ENCODE measurements around the gene GATD1.
A peak's percentile ranks its signal among the peaks of the same experiment; 100 is the strongest.

Gene GATD1

DNA sequence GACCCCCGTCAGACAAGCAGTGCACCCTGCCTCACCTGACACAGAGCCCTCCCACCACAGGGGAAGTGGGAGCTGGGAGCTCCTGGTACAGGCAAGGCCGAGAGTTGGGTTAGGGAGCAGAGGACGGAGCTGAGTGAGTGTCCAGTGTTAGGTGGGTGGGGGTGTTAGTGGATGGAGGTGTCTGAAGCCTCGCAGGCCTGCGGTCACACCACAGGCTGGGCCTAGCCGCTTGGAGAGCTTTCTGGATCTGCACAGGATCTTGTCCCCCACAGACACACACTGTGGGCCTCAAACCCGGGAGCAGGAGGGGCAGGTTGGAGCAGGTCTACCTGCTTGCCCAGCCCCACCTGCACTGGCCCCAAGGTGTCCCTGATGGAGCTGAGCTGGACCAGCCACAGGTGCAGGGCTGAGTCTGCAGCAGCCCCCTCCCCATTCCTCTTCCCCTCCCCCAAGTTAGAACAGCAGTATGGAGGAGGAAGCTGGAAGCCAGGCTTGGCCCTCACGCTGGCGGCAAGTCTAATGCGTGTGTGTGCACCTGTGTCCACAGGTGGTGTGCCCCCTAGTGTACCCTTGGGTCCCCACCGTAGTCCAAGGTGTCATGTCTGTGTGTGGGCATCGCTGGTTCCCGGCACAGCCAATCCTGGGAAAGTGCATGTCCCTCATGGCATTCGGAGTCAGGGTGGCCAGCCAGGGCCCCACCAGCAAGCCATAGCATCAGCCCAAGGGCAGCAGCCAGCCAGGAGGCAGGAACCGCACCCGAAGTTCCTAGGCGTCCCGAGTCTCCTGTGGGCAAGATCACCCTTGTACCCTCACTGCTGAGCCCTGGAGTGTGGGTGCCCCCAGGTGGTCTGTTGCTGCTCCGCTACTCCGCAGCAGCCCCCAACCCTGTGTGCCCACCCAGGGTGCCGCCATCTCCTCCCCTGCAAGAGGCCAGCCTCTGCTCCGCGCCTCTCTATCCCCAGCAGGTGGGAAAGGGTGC, 2.0 kb upstream of the GATD1 start:
- DNase-seq (ENCODE audit: low spot score), result no peak

DNA sequence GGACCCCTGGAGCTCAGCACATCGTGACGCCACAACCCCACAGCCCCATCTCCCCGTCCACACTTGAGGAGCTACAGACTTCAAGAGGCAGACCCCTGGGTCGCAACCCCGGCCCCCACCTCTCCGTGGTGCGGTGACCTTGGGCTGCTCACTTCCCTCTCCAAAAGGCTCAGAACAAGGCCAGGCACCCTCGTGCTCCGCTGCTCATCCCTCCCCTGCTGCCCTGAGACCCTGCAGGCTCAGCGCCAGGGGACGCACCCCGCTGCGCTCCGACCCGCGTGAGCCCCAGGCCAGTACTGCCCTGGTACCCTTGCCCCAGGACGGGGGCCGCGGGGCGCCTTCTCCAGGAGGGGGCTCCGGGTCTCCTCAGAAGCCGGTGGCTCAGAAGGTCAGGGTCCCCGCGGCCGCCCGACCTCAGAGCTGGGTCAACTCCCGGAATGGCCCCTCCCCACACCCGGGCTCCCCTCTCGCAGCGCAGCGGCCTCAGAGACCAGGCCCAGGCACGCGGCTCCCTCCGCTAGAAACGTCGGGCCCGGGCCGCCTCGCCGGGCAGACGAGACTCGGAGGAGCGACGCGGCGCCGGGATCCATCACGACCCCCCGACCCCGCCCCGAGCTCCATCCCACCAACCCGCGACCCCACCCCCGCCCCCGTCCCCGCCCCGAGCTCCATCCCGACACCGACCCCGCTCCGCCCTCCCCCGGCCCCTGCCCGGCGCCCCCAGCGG, 563 bp downstream of the GATD1 start:
- DNase-seq (ENCODE audit: low spot score), result no peak

- no peak for DNase-seq (ENCODE audit: low spot score)
Observed at GRCh38 chr11:776263-776560, 1.1 kb downstream of the GATD1 start.

GRCh38 chr11:774873-775592, 2.3 kb downstream of the GATD1 start:
- DNase-seq (ENCODE audit: low spot score), result no peak

DNA sequence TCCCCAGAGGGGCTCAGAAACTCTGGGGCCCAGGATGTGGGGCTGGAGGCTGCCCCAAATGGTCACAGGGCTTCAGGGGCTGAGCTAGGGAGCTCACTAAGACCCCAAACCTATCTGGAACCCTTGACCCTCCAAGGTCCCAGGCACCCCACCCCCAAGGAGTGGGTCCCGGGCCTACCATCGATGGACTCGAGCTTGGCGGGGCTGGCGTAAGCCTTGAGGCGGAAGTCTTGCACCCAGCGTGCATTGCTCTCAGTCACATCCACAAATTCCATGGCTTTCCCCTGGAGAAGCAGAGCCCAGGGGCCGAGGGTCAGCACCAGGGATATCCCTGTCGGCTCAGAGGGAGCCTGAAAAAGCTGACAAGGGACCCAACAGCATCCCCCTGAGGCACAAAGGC, 3.5 kb downstream of the GATD1 start:
- no peak for DNase-seq (ENCODE audit: low spot score)

DNA sequence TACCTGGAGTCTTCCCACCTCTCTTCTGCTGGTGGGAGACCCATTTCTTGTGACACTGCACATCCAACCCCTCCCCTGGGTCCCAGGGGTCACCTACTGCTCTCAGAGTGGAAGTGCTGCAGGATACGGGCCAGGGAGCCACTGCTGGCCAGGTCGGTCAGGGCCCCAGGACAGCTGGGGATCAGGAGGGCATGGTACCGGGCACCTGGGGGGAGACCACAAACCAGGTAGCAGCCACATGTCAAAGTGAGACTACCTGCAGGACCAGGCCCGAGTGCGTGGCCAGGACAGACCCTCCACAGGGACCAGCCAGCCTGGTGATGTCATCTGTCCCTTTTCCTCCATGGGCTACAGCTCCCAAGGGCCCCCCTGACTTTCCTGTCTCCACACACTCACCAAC, 3.9 kb downstream of the GATD1 start:
- no peak for DNase-seq (ENCODE audit: low spot score)

- DNase-seq (ENCODE audit: low spot score), result no peak
Observed at GRCh38 chr11:772429-773390, 4.6 kb downstream of the GATD1 start.

- no peak for DNase-seq (ENCODE audit: low spot score)
Observed at GRCh38 chr11:771617-772204, 5.6 kb downstream of the GATD1 start.

DNA sequence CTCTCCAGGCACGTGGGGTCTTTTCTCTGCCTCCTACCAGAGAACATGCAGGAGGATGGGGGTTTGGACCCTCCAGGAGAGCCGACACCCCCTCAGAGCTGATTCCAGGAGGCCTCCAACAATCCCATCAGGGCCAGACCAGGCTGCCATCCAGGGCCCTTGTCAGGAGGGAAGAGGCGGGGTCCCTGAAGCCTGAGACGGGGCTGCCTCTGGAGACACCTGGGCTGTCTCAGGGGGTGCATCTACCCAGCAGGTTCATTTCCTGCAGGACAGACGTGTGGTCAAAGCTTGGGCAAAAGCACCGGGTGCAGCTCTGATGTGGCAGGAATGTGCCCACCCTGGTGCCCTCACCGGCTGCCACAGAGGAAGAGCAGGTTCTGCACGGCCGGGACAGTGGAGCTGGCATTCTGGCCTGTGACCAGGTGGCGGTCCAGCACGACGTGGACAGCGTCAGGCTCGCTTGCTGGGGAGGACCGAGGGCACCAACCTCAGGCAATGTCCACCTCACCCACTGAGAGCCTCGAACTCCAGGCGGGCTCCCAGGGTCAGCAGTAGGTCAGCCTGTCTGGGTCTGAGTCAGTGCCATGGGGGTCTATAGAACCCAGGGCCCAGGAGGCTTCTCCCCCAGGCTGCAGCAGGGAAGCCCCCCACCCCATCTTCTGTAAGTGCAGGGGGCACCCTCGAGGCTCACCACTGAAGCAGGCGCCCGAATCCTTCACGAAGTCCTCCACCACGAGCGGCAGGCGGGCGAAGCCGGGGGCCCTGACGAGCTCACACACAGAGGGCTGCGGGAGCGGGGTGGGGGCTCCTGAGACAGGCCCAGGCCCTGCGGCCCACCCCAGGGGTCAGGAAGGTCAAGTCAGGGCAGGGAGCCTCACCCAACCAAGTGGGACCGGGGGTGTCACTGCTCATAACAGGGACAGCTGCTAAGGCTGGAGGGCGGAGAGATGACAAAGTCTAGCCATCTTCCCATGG, 6.4 kb downstream of the GATD1 start:
- no peak for DNase-seq (ENCODE audit: low spot score)

DNA sequence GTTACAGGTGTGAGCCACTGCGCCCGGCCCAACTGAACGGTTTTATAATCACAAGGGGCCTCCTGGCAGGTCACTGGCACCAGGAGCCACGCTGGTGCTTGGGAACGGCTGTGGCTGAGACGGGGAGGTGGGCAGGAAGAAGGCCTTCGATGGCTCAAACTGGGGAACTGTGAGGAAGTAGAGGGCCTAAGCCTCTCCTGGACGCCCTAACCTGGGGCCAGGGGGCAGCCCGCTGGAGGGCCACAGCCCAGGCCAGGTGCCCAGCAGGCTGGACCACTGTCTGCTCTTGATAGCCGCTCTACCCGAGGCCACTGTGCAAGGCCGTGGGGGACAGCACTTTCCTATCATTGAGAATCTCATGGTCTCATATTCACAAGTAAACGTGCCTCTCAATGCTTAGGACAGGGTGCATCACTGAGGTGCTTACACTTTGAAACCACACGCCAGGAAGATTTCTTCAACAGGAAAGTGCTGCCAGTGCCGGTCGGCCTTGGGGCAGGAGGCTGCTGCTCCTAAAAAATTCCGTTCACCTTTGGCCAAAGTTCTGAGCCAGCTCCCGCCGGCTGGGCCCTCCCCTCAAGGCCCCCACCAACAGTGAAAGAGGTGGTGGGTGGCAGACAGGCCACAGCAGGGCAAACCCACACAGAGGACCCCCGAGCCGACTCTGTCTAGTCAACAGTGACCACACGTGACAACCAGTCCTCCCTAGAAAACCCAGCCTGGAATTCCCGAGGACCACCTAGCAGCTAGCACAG, 7.2 kb downstream of the GATD1 start:
- no peak for DNase-seq (ENCODE audit: low spot score)

- no peak for DNase-seq (ENCODE audit: low spot score)
Observed at GRCh38 chr11:767238-767637, 10.0 kb downstream of the GATD1 start.

DNA sequence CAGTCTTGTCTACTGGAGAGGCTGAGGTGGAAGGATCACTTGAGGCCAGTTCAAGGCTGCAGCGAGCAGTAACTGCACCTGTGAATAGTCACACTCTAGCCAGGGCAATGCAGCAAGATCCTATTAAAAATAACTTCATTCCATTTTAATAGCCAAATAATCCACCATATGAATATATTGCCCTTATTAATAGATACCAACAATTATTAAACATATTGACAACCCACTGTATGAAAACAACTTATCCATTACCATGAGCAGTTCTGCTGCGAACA, 10.4 kb downstream of the GATD1 start:
- no peak for DNase-seq (ENCODE audit: low spot score)

- no peak for DNase-seq (ENCODE audit: low spot score)
Observed at GRCh38 chr11:766106-766935, 11.0 kb downstream of the GATD1 start.

DNA sequence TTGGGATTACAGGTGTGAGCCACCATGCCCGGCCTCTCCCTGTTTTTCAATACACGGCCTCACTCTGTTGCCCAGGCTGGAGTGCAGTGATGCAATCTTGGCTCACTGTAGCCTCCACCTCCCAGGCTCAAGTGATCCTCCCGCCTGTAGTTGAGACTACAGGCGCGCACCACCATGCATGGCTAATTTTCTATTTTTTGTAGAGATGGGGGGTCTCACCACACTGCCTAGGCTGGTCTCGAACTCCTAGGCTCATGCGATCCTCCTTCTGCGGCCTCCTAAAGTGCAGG, 11.5 kb downstream of the GATD1 start:
- no peak for DNase-seq (ENCODE audit: low spot score)

GRCh38 chr11:765025-765801, 12.1 kb downstream of the GATD1 start:
- peak; percentile 59 for DNase-seq (ENCODE audit: low spot score)

GRCh38 chr11:764322-765024, 12.8 kb downstream of the GATD1 start:
- DNase-seq (ENCODE audit: low spot score), result no peak

GRCh38 chr11:763549-764321, 13.6 kb downstream of the GATD1 start:
- DNase-seq (ENCODE audit: low spot score), result no peak
